Panc1 (cell line): ENCODE data around the gene ESF1. TPM values are rescaled to one million over a fixed set of nuclear protein-coding genes. Genes with fewer than 3 reads are reported as not detected.

Experiments
- ATAC-seq: fragments of 200-7000 bp; cut with Tn5 transposase; 2 replicates; pipeline ENCODE4 v1.9.1; 2020; ENCODE audit warnings: mild to moderate bottlenecking, moderate library complexity
- BruUV-seq: library from RNA; stranded (reverse); fragments of 400-500 nt; replicated peaks from 2 replicates; lab custom pipeline; 2021; lab: Mats Ljungman, UMichigan
- CTCF ChIA-PET: fragments of 300-600 bp; sonication (Branson Sonifier 250); formaldehyde crosslinking; loops from one replicate; lab custom pipeline; 2022; ENCODE audit warnings: antibody characterized with exemption; lab: Charles Lee
- POLR2A ChIA-PET: fragments of 300-600 bp; sonication (Branson Sonifier 250); formaldehyde crosslinking; loops from one replicate; lab custom pipeline; 2022; ENCODE audit warnings: antibody characterized with exemption; lab: Charles Lee
- DNase-seq: peaks from one replicate; pipeline ENCODE4 v3.0.0-alpha.2; 2010; ENCODE audit warnings: low read depth, low spot score
- H3K27ac ChIP-seq: 2 replicates; pipeline ENCODE4 v1.5.1; 2011; ENCODE audit warnings: mild to moderate bottlenecking, low read length, inconsistent platforms
- H3K27me3 ChIP-seq: fragments of 200-500 bp; sonication (Bioruptor generic); 2 replicates; pipeline ENCODE4 v1.6.0; 2014; ENCODE audit warnings: low read length, inconsistent platforms; ENCODE audit not compliant: control insufficient read depth, insufficient read depth
- H3K36me3 ChIP-seq: fragments of 200-500 bp; sonication (Bioruptor generic); 2 replicates; pipeline ENCODE4 v1.5.1; 2014; ENCODE audit warnings: inconsistent platforms, mild to moderate bottlenecking, low read length, moderate library complexity; ENCODE audit not compliant: control insufficient read depth, insufficient read depth
- H3K4me1 ChIP-seq: 2 replicates; pipeline ENCODE4 v1.5.1; 2011; ENCODE audit warnings: inconsistent platforms, mild to moderate bottlenecking, low read length, moderate library complexity; ENCODE audit not compliant: control insufficient read depth, insufficient read depth
- H3K4me3 ChIP-seq, 2 experiments: 2 replicates each; pipeline ENCODE4 v1.5.1; 2011 to 2012; ENCODE audit warnings: low read depth in 2 of 2, low read length in 2 of 2, mild to moderate bottlenecking in 2 of 2, inconsistent platforms in 1 of 2, moderate library complexity in 1 of 2
- H3K9me3 ChIP-seq: fragments of 200-500 bp; sonication (Bioruptor generic); 2 replicates; pipeline ENCODE4 v1.5.1; 2014; ENCODE audit warnings: low read depth, mild to moderate bottlenecking, inconsistent platforms, low read length, moderate library complexity; ENCODE audit not compliant: control insufficient read depth, insufficient read depth
- POLR2AphosphoS5 ChIP-seq: IDR thresholded peaks from 2 replicates; pipeline ENCODE4 v1.6.1; 2012; ENCODE audit warnings: mild to moderate bottlenecking, low read depth, low read length, moderate library complexity
- REST ChIP-seq, 2 experiments: IDR thresholded peaks; 2 replicates each; pipeline ENCODE4 v1.6.1; 2011 to 2012; ENCODE audit warnings: low read depth in 2 of 2, control low read depth in 1 of 2, low read length in 1 of 2, mild to moderate bottlenecking in 1 of 2, moderate library complexity in 1 of 2; ENCODE audit not compliant: insufficient read depth in 1 of 2
- SIN3A ChIP-seq: IDR thresholded peaks from 2 replicates; pipeline ENCODE4 v1.6.1; 2012; ENCODE audit warnings: low read depth, mild to moderate bottlenecking, low read length, moderate library complexity, borderline replicate concordance; ENCODE audit not compliant: insufficient read depth
- TCF7L2 ChIP-seq: IDR thresholded peaks from 2 replicates; pipeline ENCODE4 v1.6.1; 2011; ENCODE audit warnings: mild to moderate bottlenecking, low read depth, low read length, inconsistent platforms
- in situ Hi-C: cut with HindIII; loops from 2 replicates; pipeline ENCODE4 v1.10.0; 2016; ENCODE audit warnings: low sequenced_read_pairs, low pct_unique_long_range_greater_than_20kb
- intact Hi-C: fragments of 100-400 bp; cut with micrococcal nuclease; formaldehyde crosslinking; loops from one replicate; pipeline ENCODE4 v1.10.0; 2022; ENCODE audit not compliant: unreplicated experiment
- total RNA-seq: library from RNA; stranded (reverse); gene quantifications from one replicate; pipeline ENCODE4 v1.2.1, GENCODE V29; 2021; ENCODE audit not compliant: unreplicated experiment
- TF ChIP-seq, protein P1 (sequence below): fragments of 450-650 bp; IDR thresholded peaks from 2 replicates; pipeline ENCODE4 v1.5.1; 2017; ENCODE audit warnings: mild to moderate bottlenecking

ESF1 gene
- total RNA-seq, 1 experiment from 2014 or later = 26.4 TPM

- DNase-seq (no peak), ATAC-seq (no peak)
- Histone ChIP-seq H3K4me3 (no peak overlapping the region), H3K4me1 (no peaks in the 10 kb centered on the region), H3K27ac (no peak overlapping the region), H3K9me3 (no peaks in the 10 kb centered on the region), H3K27me3 (no peaks in the 10 kb centered on the region), H3K36me3 (peaks cover 28% of the 10 kb centered on the region)
- TF ChIP-seq REST (IDR thresholded peaks at IDR 0.05; ENCODE audit: insufficient read depth in 1 of 2, low read depth in 2 of 2, low read length in 1 of 2) (no peak), POLR2AphosphoS5 (no peak), SIN3A (no peak), TCF7L2 (no peak)
- TF ChIP-seq, protein P1, sequence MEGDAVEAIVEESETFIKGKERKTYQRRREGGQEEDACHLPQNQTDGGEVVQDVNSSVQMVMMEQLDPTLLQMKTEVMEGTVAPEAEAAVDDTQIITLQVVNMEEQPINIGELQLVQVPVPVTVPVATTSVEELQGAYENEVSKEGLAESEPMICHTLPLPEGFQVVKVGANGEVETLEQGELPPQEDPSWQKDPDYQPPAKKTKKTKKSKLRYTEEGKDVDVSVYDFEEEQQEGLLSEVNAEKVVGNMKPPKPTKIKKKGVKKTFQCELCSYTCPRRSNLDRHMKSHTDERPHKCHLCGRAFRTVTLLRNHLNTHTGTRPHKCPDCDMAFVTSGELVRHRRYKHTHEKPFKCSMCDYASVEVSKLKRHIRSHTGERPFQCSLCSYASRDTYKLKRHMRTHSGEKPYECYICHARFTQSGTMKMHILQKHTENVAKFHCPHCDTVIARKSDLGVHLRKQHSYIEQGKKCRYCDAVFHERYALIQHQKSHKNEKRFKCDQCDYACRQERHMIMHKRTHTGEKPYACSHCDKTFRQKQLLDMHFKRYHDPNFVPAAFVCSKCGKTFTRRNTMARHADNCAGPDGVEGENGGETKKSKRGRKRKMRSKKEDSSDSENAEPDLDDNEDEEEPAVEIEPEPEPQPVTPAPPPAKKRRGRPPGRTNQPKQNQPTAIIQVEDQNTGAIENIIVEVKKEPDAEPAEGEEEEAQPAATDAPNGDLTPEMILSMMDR = no peak
- ChIA-PET POLR2A (no interaction called here), CTCF (no interaction called here)
- intact Hi-C loops = no loop called here
- BruUV-seq = no TSS peak
- in situ Hi-C loops = no loop called here
Observed at GRCh38 chr20:13723011-13723410, 61.7 kb downstream of the ESF1 start.

DNA sequence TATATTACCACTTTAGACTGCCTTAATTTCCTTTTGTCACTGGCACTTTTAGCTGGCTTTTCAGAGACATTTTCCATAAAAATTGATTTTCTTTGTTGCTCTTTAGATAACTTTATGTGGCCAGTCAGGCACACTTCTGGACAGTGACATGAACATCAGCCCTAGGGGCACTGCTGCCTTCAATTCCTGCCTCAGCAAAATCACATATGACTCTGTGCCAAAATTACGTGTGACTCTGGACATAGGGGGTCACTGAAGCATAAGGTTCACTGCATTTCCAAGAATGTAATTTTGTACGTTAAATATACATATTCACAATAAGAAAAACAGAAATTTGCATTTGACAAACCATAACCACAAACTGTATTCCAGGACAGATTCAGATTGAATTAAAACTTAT is 66.5 kb downstream of the ESF1 start:
- POLR2A ChIA-PET = no interaction called here
- TF ChIP-seq TCF7L2 (no peak), REST (IDR thresholded peaks at IDR 0.05; ENCODE audit: insufficient read depth in 1 of 2, low read depth in 2 of 2, low read length in 1 of 2) (no peak), POLR2AphosphoS5 (no peak), SIN3A (no peak)
- TF ChIP-seq, protein P1 = no peak
- H3K27me3 ChIP-seq = no peaks in the 10 kb centered on the region
- CTCF ChIA-PET = no interaction called here
- no peaks in the 10 kb centered on the region for H3K9me3 ChIP-seq
- no peak overlapping the region for H3K27ac ChIP-seq
- H3K4me3 ChIP-seq = no peak overlapping the region
- H3K36me3 ChIP-seq = peaks cover 34% of the 10 kb centered on the region
- DNase-seq (no peak), ATAC-seq (no peak)
- intact Hi-C loops = no loop called here
- in situ Hi-C loops = no loop called here
- H3K4me1 ChIP-seq = no peaks in the 10 kb centered on the region
- BruUV-seq = no TSS peak
